NCI-H2196 treated with DMSO at 0.1 percent for 48 hours (cell line): ENCODE measurements around the gene CD226.
"Not testable (repeated sequence)": the region's sequence is repeated elsewhere in the genome, so short reads cannot be mapped to it uniquely, and the experiment has no call there.

Experiments
- DNase-seq: peaks from one replicate; lab custom pipeline; 2025; ENCODE audit not compliant: unreplicated experiment; lab: John Stamatoyannopoulos, UW

The CD226 gene

GRCh38 chr18:69947361-69948133 is at the start of gene CD226:
Gene CD226, minus strand, starts transcription at chr18:69947873. Its CDS starts 467 bp downstream, at chr18:69947406.
- no peak for DNase-seq

GRCh38 chr18:69996951-69997798 is 49.5 kb upstream of the CD226 start:
- no peak for DNase-seq

GRCh38 chr18:69996417-69996816 is 48.7 kb upstream of the CD226 start:
- DNase-seq, result no peak

GRCh38 chr18:69995774-69996173 is 48.1 kb upstream of the CD226 start:
- no peak for DNase-seq

GRCh38 chr18:69992776-69993175 is 45.1 kb upstream of the CD226 start:
- DNase-seq, result no peak

- no peak for DNase-seq
Observed at GRCh38 chr18:69987870-69988269, 40.2 kb upstream of the CD226 start.

- DNase-seq, result no peak
Observed at GRCh38 chr18:69985239-69985638, 37.6 kb upstream of the CD226 start.

- DNase-seq, result no peak
Observed at GRCh38 chr18:69982417-69982816, 34.7 kb upstream of the CD226 start.

GRCh38 chr18:69981948-69982347 is 34.3 kb upstream of the CD226 start:
- DNase-seq, result no peak

GRCh38 chr18:69980982-69981804 is 33.5 kb upstream of the CD226 start:
- no peak for DNase-seq

- DNase-seq, result no peak
Observed at GRCh38 chr18:69980509-69980908, 32.8 kb upstream of the CD226 start.

GRCh38 chr18:69978732-69979715 is 31.4 kb upstream of the CD226 start:
- DNase-seq, result no peak

GRCh38 chr18:69975294-69975693 is 27.6 kb upstream of the CD226 start:
- DNase-seq, result not testable (repeated sequence)

- DNase-seq, result no peak
Observed at GRCh38 chr18:69974365-69974764, 26.7 kb upstream of the CD226 start.

GRCh38 chr18:69969491-69969890 is 21.8 kb upstream of the CD226 start:
- DNase-seq, result no peak

GRCh38 chr18:69968039-69968438 is 20.4 kb upstream of the CD226 start:
- no peak for DNase-seq

- no peak for DNase-seq
Observed at GRCh38 chr18:69963196-69963595, 15.5 kb upstream of the CD226 start.

- DNase-seq, result no peak
Observed at GRCh38 chr18:69961718-69962117, 14.0 kb upstream of the CD226 start.

GRCh38 chr18:69958422-69958821 is 10.7 kb upstream of the CD226 start:
- no peak for DNase-seq

GRCh38 chr18:69957747-69958146 is 10.1 kb upstream of the CD226 start:
- DNase-seq, result no peak
